Measurements from ENCODE around the gene TTC28. TPM values are rescaled to one million over a fixed set of nuclear protein-coding genes. Genes with fewer than 3 reads are reported as not detected.
A peak's percentile ranks its signal among the peaks of the same experiment; 100 is the strongest.

TTC28 gene
- total RNA-seq, 3 donors from 2014 or later: 9.6 to 32.3 (median 13.2) TPM

- intact Hi-C loops (cut with DNase I, micrococcal nuclease): loop anchor here in 1 of 2 donors (10.0 kb wide), 2 partner anchors 390 to 540 kb away; no protein-coding TSS in a partner anchor
- H3K9me3 ChIP-seq: no peaks in the 10 kb centered on the region
- H3K4me3 ChIP-seq: no peak overlapping the region
- DNase-seq (no peak), ATAC-seq (no peak)
- H3K4me1 ChIP-seq (ENCODE audit: low read depth): no peaks in the 10 kb centered on the region
- no peak for TF ChIP-seq CTCF (IDR thresholded peaks at IDR 0.05)
- no peaks in the 10 kb centered on the region for H3K36me3 ChIP-seq (ENCODE audit: low read depth)
Observed at GRCh38 chr22:28054819-28055208, 624.8 kb downstream of the TTC28 start.

GRCh38 chr22:28053896-28054818 is 625.5 kb downstream of the TTC28 start:
- DNase-seq: no peak
- Histone ChIP-seq H3K9me3 (no peaks in the 10 kb centered on the region), H3K4me3 (no peak overlapping the region), H3K36me3 (ENCODE audit: low read depth) (no peaks in the 10 kb centered on the region), H3K4me1 (ENCODE audit: low read depth) (no peaks in the 10 kb centered on the region)
- intact Hi-C loops (cut with DNase I, micrococcal nuclease): loop anchor here in 1 of 2 donors (10.0 kb wide), 2 partner anchors 391 to 541 kb away; no protein-coding TSS in a partner anchor
- ATAC-seq: no peak
- TF ChIP-seq CTCF (IDR thresholded peaks at IDR 0.05): no peak

GRCh38 chr22:28052825-28053269 is 626.8 kb downstream of the TTC28 start:
- Histone ChIP-seq H3K9me3 (no peaks in the 10 kb centered on the region), H3K4me3 (no peak overlapping the region), H3K36me3 (ENCODE audit: low read depth) (no peaks in the 10 kb centered on the region), H3K4me1 (ENCODE audit: low read depth) (no peaks in the 10 kb centered on the region)
- intact Hi-C loops (cut with DNase I, micrococcal nuclease): loop anchor here in 1 of 2 donors (10.0 kb wide), 2 partner anchors 392 to 542 kb away; no protein-coding TSS in a partner anchor
- no peak for TF ChIP-seq CTCF (IDR thresholded peaks at IDR 0.05)
- no peak for DNase-seq
- ATAC-seq: no peak

- intact Hi-C loops (cut with DNase I, micrococcal nuclease): loop anchor here (2.0 to 10.0 kb wide), 3 partner anchors 393 to 543 kb away; no protein-coding TSS in a partner anchor
- no peaks in the 10 kb centered on the region for H3K36me3 ChIP-seq (ENCODE audit: low read depth)
- peak; percentile 76 for TF ChIP-seq CTCF (IDR thresholded peaks at IDR 0.05)
- peak; percentile 53 for ATAC-seq
- DNase-seq: peak in 2 of 3 donors; percentile 75 to 76
- H3K4me3 ChIP-seq: no peak overlapping the region
- no peaks in the 10 kb centered on the region for H3K4me1 ChIP-seq (ENCODE audit: low read depth)
- no peaks in the 10 kb centered on the region for H3K9me3 ChIP-seq
Observed at GRCh38 chr22:28051787-28052356, 627.8 kb downstream of the TTC28 start.

GRCh38 chr22:28051091-28051786 is 628.4 kb downstream of the TTC28 start:
- DNase-seq (no peak), ATAC-seq (no peak)
- H3K4me3 ChIP-seq: no peak overlapping the region
- no peaks in the 10 kb centered on the region for H3K4me1 ChIP-seq (ENCODE audit: low read depth)
- intact Hi-C loops (cut with DNase I, micrococcal nuclease): loop anchor here (2.0 to 10.0 kb wide), 3 partner anchors 394 to 544 kb away; no protein-coding TSS in a partner anchor
- no peak for TF ChIP-seq CTCF (IDR thresholded peaks at IDR 0.05)
- no peaks in the 10 kb centered on the region for H3K9me3 ChIP-seq
- H3K36me3 ChIP-seq (ENCODE audit: low read depth): no peaks in the 10 kb centered on the region

All from mucosa of descending colon (tissue), 3 donors.